ENCODE data around the gene PTPRN2. TPM values are rescaled to one million over a fixed set of nuclear protein-coding genes. Genes with fewer than 3 reads are reported as not detected.

Gene PTPRN2
- total RNA-seq, 4 donors from 2014 or later, result 6.6 to 10.7 (median 8.2) TPM

DNA sequence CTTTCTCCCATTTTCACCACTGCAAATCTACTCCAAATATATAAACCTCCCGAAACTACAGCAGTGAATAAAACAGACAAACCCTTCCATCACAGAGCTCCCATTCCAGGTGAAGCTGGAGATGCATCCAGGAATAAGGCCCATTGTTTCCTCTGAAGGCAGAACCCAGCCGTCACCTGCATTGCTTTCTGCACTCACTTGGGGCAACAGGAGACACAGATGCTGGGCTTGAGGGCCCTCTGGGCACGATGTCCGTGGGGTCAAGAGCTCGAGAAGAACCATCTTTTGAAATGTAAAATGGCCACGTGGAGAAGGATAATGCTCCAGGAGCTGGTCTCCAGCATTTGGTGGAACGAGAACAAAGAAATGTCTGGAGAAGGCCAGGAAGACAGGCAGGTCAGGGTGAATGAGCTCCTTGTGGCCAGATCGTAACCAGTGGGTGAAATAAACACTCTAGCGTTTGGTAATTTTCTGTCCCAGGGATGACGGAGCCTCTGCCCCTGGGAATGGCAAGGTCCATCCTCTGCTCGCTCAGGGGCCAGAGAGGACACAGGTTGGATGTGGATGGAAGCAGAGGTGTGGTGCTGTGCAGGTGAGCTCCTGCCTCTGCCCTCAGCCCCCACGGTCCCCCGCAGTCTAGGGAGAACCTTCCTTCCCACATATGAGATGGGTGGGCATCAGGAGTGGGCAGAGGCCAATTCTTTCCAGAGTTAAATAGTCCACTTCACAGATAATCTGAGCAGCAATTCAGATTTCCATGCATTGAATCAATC lies 694.7 kb downstream of the PTPRN2 start:
- TF ChIP-seq, protein P1, sequence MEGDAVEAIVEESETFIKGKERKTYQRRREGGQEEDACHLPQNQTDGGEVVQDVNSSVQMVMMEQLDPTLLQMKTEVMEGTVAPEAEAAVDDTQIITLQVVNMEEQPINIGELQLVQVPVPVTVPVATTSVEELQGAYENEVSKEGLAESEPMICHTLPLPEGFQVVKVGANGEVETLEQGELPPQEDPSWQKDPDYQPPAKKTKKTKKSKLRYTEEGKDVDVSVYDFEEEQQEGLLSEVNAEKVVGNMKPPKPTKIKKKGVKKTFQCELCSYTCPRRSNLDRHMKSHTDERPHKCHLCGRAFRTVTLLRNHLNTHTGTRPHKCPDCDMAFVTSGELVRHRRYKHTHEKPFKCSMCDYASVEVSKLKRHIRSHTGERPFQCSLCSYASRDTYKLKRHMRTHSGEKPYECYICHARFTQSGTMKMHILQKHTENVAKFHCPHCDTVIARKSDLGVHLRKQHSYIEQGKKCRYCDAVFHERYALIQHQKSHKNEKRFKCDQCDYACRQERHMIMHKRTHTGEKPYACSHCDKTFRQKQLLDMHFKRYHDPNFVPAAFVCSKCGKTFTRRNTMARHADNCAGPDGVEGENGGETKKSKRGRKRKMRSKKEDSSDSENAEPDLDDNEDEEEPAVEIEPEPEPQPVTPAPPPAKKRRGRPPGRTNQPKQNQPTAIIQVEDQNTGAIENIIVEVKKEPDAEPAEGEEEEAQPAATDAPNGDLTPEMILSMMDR (IDR thresholded peaks at IDR 0.05), result no peak
- TF ChIP-seq POLR2A (IDR thresholded peaks at IDR 0.05) (no peak), EP300 (IDR thresholded peaks at IDR 0.05) (no peak)
- no peak overlapping the region for H3K27ac ChIP-seq
- H3K27me3 ChIP-seq, result no peaks in the 10 kb centered on the region
- H3K4me1 ChIP-seq, result no peaks in the 10 kb centered on the region
- no peaks in the 10 kb centered on the region for H3K36me3 ChIP-seq
- 73 to 82% methylated on average over 13 of the region's 13 CpGs for WGBS, 2 donors
- H3K4me3 ChIP-seq, result no peak overlapping the region
- DNase-seq (ENCODE audit: low spot score in 2 of 2), result no peak
- peaks cover 0 to 7% (median 0%) of the 10 kb centered on the region in 4 donors for H3K9me3 ChIP-seq

DNA sequence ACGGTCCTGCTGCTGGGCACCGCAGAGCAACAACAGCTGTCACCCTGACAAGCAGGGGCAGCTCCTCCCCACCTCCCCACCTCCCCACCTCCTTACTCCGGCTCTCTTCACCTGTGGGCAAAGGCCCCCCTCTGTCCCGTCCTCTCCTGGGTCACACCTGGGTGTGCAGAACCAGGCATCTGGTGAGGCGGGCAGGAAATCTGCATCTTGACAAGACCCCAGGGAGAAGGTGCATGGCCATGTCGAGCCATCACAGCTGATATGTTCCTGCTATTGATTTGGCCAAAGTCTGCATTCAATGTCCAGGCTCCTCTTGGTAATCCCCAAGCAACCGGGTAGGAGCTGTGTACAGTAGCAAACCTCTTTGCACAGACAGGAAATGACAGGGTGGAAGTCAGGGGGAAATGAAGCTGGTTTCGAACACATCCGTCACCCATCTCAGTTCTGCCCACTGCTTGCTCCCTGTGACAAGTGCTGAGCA lies 696.7 kb downstream of the PTPRN2 start:
- DNase-seq (ENCODE audit: low spot score in 2 of 2), result no peak
- no peak for TF ChIP-seq EP300 (IDR thresholded peaks at IDR 0.05)
- no peak for TF ChIP-seq POLR2A (IDR thresholded peaks at IDR 0.05)
- TF ChIP-seq, protein P1 (IDR thresholded peaks at IDR 0.05), result no peak
- H3K4me3 ChIP-seq, result no peak overlapping the region

DNA sequence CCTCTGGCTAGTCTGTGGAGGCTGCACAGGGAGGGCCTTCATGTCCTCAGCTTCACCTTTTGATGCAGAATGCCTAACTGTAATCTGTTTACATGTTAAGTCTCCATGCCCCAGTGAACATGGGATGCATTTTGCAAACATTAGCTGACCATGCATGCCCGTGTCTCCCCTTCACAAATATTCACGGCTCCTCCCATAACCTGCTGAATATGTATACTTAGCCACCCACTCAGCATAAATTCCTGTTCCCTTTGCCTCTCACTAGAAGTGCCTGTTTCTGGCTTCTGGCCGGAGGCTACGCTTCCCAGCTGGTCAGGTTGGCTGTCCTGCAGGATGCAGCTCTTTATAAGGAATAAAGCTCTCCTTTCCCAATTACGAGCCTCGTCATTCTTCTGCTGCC lies 698.1 kb downstream of the PTPRN2 start:
- 66 to 74% methylated on average over 6 of the region's 6 CpGs for WGBS, 2 donors

More for the DNA sequence above, 696.7 kb downstream of the PTPRN2 start:
- no peak overlapping the region for H3K27ac ChIP-seq
- H3K36me3 ChIP-seq, result no peaks in the 10 kb centered on the region
- H3K9me3 ChIP-seq, result peaks cover 0 to 14% (median 0%) of the 10 kb centered on the region in 4 donors
- no peaks in the 10 kb centered on the region for H3K27me3 ChIP-seq
- no peaks in the 10 kb centered on the region for H3K4me1 ChIP-seq
- WGBS, 2 donors, result 73% methylated on average over 9 of the region's 9 CpGs

DNA sequence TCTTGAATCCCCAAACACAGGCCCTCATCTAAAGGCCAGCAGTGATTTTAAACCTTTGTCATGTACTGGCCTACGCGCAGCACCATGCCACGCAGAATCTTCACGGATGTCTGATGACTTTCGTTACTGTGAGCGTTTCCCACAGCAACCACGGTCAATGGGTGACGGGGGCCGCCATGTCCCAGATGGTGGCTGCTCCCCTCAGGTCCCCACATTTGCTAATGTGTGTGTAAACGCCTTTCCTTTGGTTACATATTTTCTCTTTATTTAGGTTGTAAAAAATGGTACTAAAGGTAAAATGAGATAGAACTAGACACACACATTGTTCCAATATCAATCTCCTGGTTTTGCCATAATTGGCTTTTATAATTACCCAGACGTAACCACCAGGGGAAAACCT lies 699.0 kb downstream of the PTPRN2 start:
- DNase-seq (ENCODE audit: low spot score in 2 of 2), result no peak
- H3K4me1 ChIP-seq, result no peaks in the 10 kb centered on the region
- no peak overlapping the region for H3K4me3 ChIP-seq
- 80 to 81% methylated on average over 11 of the region's 11 CpGs for WGBS, 2 donors
- H3K27ac ChIP-seq, result no peak overlapping the region
- H3K27me3 ChIP-seq, result no peaks in the 10 kb centered on the region
- H3K9me3 ChIP-seq, result peaks cover 0 to 24% (median 0%) of the 10 kb centered on the region in 4 donors
- no peaks in the 10 kb centered on the region for H3K36me3 ChIP-seq
- TF ChIP-seq, protein P1 (IDR thresholded peaks at IDR 0.05), result no peak
- no peak for TF ChIP-seq POLR2A (IDR thresholded peaks at IDR 0.05)
- TF ChIP-seq EP300 (IDR thresholded peaks at IDR 0.05), result no peak

More for the DNA sequence above, 698.1 kb downstream of the PTPRN2 start:
- Histone ChIP-seq H3K9me3 (peaks cover 0 to 22% (median 0%) of the 10 kb centered on the region in 4 donors), H3K4me1 (no peaks in the 10 kb centered on the region), H3K27ac (no peak overlapping the region), H3K27me3 (no peaks in the 10 kb centered on the region), H3K36me3 (no peaks in the 10 kb centered on the region), H3K4me3 (no peak overlapping the region)
- TF ChIP-seq EP300 (IDR thresholded peaks at IDR 0.05) (no peak), POLR2A (IDR thresholded peaks at IDR 0.05) (no peak)
- TF ChIP-seq, protein P1 (IDR thresholded peaks at IDR 0.05), result no peak
- DNase-seq (ENCODE audit: low spot score in 2 of 2), result no peak

DNA sequence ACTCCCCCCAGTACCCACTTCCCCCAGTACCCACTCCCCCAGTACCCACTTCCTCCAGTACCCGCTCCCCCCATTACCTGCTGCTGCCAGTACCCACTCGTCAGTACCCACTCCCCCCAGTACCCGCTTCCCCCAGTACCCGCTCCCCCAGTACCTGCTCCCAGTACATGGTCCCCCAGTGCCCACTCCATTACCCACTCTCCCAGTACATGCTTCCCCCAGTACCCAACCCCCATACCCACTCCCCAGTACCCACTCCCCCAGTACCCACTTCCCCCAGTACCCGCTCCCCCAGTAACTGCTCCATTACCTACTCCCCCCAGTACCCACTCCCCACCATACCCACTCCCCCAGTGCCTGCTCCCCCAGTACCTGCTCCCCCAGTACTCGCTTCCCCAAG lies 700.2 kb downstream of the PTPRN2 start:
- H3K4me3 ChIP-seq, result no peak overlapping the region
- no peak overlapping the region for H3K27ac ChIP-seq
- DNase-seq (ENCODE audit: low spot score in 2 of 2), result no peak
- H3K36me3 ChIP-seq, result no peaks in the 10 kb centered on the region
- no peaks in the 10 kb centered on the region for H3K27me3 ChIP-seq
- peaks cover 0 to 24% (median 0%) of the 10 kb centered on the region in 4 donors for H3K9me3 ChIP-seq
- 74 to 79% methylated on average over 5 to 6 of the region's 6 CpGs for WGBS, 2 donors
- TF ChIP-seq EP300 (IDR thresholded peaks at IDR 0.05), result no peak
- no peak for TF ChIP-seq POLR2A (IDR thresholded peaks at IDR 0.05)
- TF ChIP-seq, protein P1 (IDR thresholded peaks at IDR 0.05), result no peak
- H3K4me1 ChIP-seq, result no peaks in the 10 kb centered on the region
